Endothelial cell of umbilical vein (primary cell): ENCODE results near the gene UTF1. TPM values are rescaled to one million over a fixed set of nuclear protein-coding genes. Genes with fewer than 3 reads are reported as not detected.

Experiments
- BruUV-seq: library from RNA; stranded (reverse); fragments of 400-500 nt; replicated peaks from 2 replicates; lab custom pipeline; 2021; lab: Mats Ljungman, UMichigan
- CTCF ChIA-PET: fragments of 300-600, 350-600 bp; sonication (Branson Sonifier 250); formaldehyde crosslinking; loops from one replicate; lab custom pipeline; 2021; ENCODE audit warnings: antibody characterized with exemption, inconsistent platforms; lab: Charles Lee
- POLR2A ChIA-PET: fragments of 300-600, 350-600 bp; sonication (Branson Sonifier 250); formaldehyde crosslinking; loops from one replicate; lab custom pipeline; 2021; ENCODE audit warnings: antibody characterized with exemption, inconsistent platforms; lab: Charles Lee
- DNase-seq: peaks from one replicate; pipeline ENCODE4 v3.0.0-alpha.2; 2011; ENCODE audit warnings: low read depth, low spot score
- FAIRE-seq: peaks from 2 replicates; lab custom pipeline; 2011; peaks lifted over from hg19 to GRCh38; lab: Jason Lieb, UNC
- H2AFZ ChIP-seq: 2 replicates; pipeline ENCODE4 v1.6.0; 2012; ENCODE audit warnings: low read depth, low read length, control low read depth, inconsistent platforms
- H3K27ac ChIP-seq: 2 replicates; pipeline ENCODE4 v1.5.1; 2011; ENCODE audit warnings: low read depth, mild to moderate bottlenecking, control low read depth, low read length, moderate library complexity; ENCODE audit not compliant: insufficient read depth
- H3K27me3 ChIP-seq, 2 experiments: 2 replicates each; pipeline versions ENCODE4 v1.6.0 to v1.6.1; 2011; ENCODE audit warnings: low read length in 2 of 2, mixed read lengths in 1 of 2; ENCODE audit not compliant: control insufficient read depth in 2 of 2, insufficient read depth in 2 of 2
- H3K36me3 ChIP-seq, 2 experiments: 2 replicates in 1 of 2; 3 replicates in 1 of 2; pipeline ENCODE4 v1.5.1; 2011; ENCODE audit warnings: low read length in 2 of 2, mild to moderate bottlenecking in 1 of 2, moderate library complexity in 1 of 2; ENCODE audit not compliant: control insufficient read depth in 2 of 2, insufficient read depth in 2 of 2; ENCODE audit errors: extremely low read depth in 1 of 2
- H3K4me1 ChIP-seq: 3 replicates; pipeline ENCODE4 v1.5.1; 2011; ENCODE audit warnings: mild to moderate bottlenecking, low read length; ENCODE audit not compliant: control insufficient read depth, insufficient read depth; ENCODE audit errors: extremely low read depth
- H3K4me2 ChIP-seq: 2 replicates; pipeline ENCODE4 v1.6.1; 2011; ENCODE audit warnings: low read length, control low read depth, mixed read lengths; ENCODE audit not compliant: insufficient read depth
- H3K4me3 ChIP-seq, 3 experiments: fragments of 200-600 bp in 1 of 3; sonication (generic), shearing (Covaris generic) in 1 of 3; replicated peaks in 1 of 3; 2 replicates each; pipeline ENCODE4 v1.5.1; 2011 to 2016; ENCODE audit warnings: control low read depth in 3 of 3, low read length in 3 of 3, mild to moderate bottlenecking in 2 of 3, inconsistent platforms in 1 of 3, low read depth in 1 of 3, moderate library complexity in 1 of 3; ENCODE audit not compliant: insufficient read depth in 1 of 3
- H3K79me2 ChIP-seq: 2 replicates; pipeline ENCODE4 v1.6.0; 2012; ENCODE audit warnings: low read length, inconsistent platforms; ENCODE audit not compliant: control insufficient read depth, insufficient read depth
- H3K9ac ChIP-seq: replicated peaks from 2 replicates; pipeline ENCODE3; 2011; ENCODE audit warnings: low read length, control low read depth; ENCODE audit not compliant: insufficient read depth; ENCODE audit errors: extremely low read depth
- H3K9me1 ChIP-seq: replicated peaks from 3 replicates; pipeline ENCODE4 v1.6.0; 2011; ENCODE audit warnings: mild to moderate bottlenecking, low read length; ENCODE audit not compliant: control insufficient read depth, insufficient read depth; ENCODE audit errors: extremely low read depth
- H3K9me3 ChIP-seq: replicated peaks from 2 replicates; pipeline ENCODE4 v1.5.1; 2012; ENCODE audit warnings: low read length, inconsistent platforms; ENCODE audit not compliant: control insufficient read depth, insufficient read depth
- H4K20me1 ChIP-seq: replicated peaks from 2 replicates; pipeline ENCODE3; 2011; ENCODE audit warnings: mild to moderate bottlenecking, low read length; ENCODE audit not compliant: control insufficient read depth, insufficient read depth; ENCODE audit errors: extremely low read depth
- CTCF ChIP-seq, 2 donors: IDR thresholded peaks; 1 replicate in 1 of 2; 2 replicates in 1 of 2; pipeline ENCODE4 v1.5.1; 2011; ENCODE audit warnings: low read length in 2 of 2, mild to moderate bottlenecking in 2 of 2, moderate library complexity in 2 of 2, control low read depth in 1 of 2, inconsistent platforms in 1 of 2, low read depth in 1 of 2; ENCODE audit not compliant: insufficient read depth in 1 of 2; ENCODE audit errors: extremely low read depth in 1 of 2
- EZH2 ChIP-seq: IDR thresholded peaks from 2 replicates; pipeline ENCODE4 v1.6.1; 2012; ENCODE audit warnings: borderline replicate concordance, low read depth, mild to moderate bottlenecking, moderate library complexity, low read length, inconsistent platforms; ENCODE audit not compliant: severe bottlenecking
- FOS ChIP-seq: IDR thresholded peaks from 2 replicates; pipeline ENCODE4 v1.6.1; 2011; ENCODE audit warnings: mild to moderate bottlenecking, low read length, moderate library complexity, borderline replicate concordance; ENCODE audit not compliant: insufficient read depth
- GATA2 ChIP-seq: IDR thresholded peaks from 2 replicates; pipeline ENCODE4 v1.7.0; 2011; ENCODE audit warnings: low read depth, mild to moderate bottlenecking, moderate library complexity, mixed read lengths, low read length; ENCODE audit not compliant: insufficient read length, insufficient read depth
- JUN ChIP-seq: IDR thresholded peaks from 2 replicates; pipeline ENCODE4 v1.6.1; 2011; ENCODE audit warnings: borderline replicate concordance, low read depth; ENCODE audit not compliant: insufficient read length, insufficient read depth
- MAX ChIP-seq: IDR thresholded peaks from 2 replicates; pipeline ENCODE4 v1.6.1; 2011; ENCODE audit not compliant: insufficient read depth, insufficient read length
- MYC ChIP-seq: IDR thresholded peaks from one replicate; pipeline ENCODE4 v1.6.1; 2011; ENCODE audit warnings: mild to moderate bottlenecking, low read depth, low read length
- POLR2A ChIP-seq: IDR thresholded peaks from 2 replicates; pipeline ENCODE4 v1.6.1; 2012; ENCODE audit warnings: low read depth, mild to moderate bottlenecking, control low read depth, low read length
- POLR2AphosphoS5 ChIP-seq: IDR thresholded peaks from 2 replicates; pipeline ENCODE4 v1.6.1; 2012; ENCODE audit warnings: low read depth, mild to moderate bottlenecking, control low read depth, low read length, moderate library complexity; ENCODE audit not compliant: insufficient read depth
- dilution Hi-C: fragments of 300-500 bp; cut with MboI; formaldehyde crosslinking; loops from one replicate; pipeline ENCODE4 v1.15.0; 2019; ENCODE audit warnings: low sequenced_read_pairs; ENCODE audit not compliant: extremely low pct_ligation_motif_present
- intact Hi-C: fragments of 100-400 bp; cut with micrococcal nuclease; formaldehyde crosslinking; loops from one replicate; pipeline ENCODE4 v1.10.0; 2022
- polyA plus RNA-seq, 4 experiments: library from polyadenylated mRNA; depleted of rRNA in 3 of 4; stranded (reverse) in 3 of 4; unstranded in 1 of 4; fragments of >200 nt; gene quantifications; 2 replicates each; pipeline versions ENCODE4 v1.2.1 to v1.2.3, GENCODE V29; 2011 to 2012; ENCODE audit warnings: missing spikeins in 1 of 4
- total RNA-seq: library from RNA; stranded (reverse); gene quantifications from 2 replicates; pipeline ENCODE4 v1.2.3, GENCODE V29; 2021

The UTF1 gene
- total and polyA plus RNA-seq, 2 donors (not counting 3 experiments of a cell fraction or from before 2014, with no cell fraction given), result not detected

DNA sequence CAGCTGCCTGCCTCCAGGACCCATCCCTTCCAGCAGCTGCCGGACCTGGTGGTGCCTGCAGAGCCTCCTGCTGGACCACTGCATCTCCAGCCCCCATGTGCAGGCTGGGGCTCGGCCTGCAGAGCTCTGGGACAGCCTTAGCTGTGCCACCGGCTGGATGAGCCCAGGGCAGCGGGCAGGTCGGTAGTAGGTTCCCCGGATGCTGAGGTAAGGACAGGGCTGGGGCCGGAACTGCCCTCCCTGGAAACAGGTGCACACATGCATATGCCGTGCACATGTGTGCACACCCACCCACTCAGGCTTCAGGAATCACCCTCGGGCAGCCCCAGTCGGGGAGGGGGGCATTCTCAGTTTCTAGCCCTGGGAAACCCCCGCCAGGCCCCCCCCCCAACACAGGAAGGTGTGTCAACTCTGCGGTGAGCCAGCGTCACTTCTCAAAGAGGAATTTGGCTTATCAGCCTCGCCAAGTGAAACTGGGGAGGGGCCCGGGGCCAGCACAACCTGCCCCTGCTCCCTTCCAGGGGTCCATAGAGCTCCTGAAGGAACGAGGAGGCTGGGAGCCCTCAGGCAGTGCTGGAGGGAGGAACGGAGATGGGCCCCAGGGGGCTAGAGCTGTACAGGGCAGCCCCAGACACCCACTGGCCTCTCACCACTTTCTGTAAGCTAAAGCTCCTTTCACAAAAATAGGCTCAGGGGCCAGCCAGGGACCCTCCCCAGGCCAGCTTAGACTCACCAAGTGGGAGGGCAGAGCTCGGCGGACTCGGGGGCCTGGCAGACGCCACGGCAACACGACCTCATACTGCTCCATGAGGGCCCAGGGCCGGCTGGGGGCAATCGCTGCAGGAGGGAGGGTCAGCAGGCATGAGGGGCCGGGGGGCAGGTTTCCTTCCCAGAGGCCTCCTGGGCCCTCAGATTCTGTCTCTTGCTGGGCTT, 45.0 kb downstream of the UTF1 start:
- ChIA-PET CTCF (interaction anchor here (1.2 to 1.3 kb wide), 2 partner anchors 11 to 16 kb away, joined by 3 read pairs; no protein-coding TSS in a partner anchor), POLR2A (no interaction called here)
- Histone ChIP-seq H3K4me2 (no peak overlapping the region), H4K20me1 (no peaks in the 10 kb centered on the region), H3K36me3 (no peaks in the 10 kb centered on the region), H3K27ac (no peak overlapping the region), H3K9me1 (no peaks in the 10 kb centered on the region), H3K4me3 (no peak overlapping the region), H3K79me2 (no peaks in the 10 kb centered on the region), H3K27me3 (peaks cover 5 to 10% of the 10 kb centered on the region in 2 experiments), H2AFZ (no peak overlapping the region), H3K4me1 (no peaks in the 10 kb centered on the region), H3K9ac (no peak overlapping the region), H3K9me3 (no peaks in the 10 kb centered on the region)
- intact Hi-C loops (no loop called here), dilution Hi-C loops (no loop called here)
- BruUV-seq, result no TSS peak
- no peak for FAIRE-seq
- no peak for TF ChIP-seq CTCF (IDR thresholded peaks at IDR 0.05; ENCODE audit: extremely low read depth in 1 of 2, insufficient read depth in 1 of 2, low read depth in 1 of 2, low read length in 2 of 2)
- TF ChIP-seq GATA2, result no peak
- no peak for TF ChIP-seq FOS
- TF ChIP-seq JUN, result no peak
- TF ChIP-seq POLR2AphosphoS5, result no peak
- no peak for TF ChIP-seq EZH2
- no peak for TF ChIP-seq MAX
- no peak for TF ChIP-seq MYC
- TF ChIP-seq POLR2A, result no peak
- DNase-seq, result no peak
